ENCODE results near the gene CST7.

CST7 gene

GRCh38 chr20:24972341-24972740 lies 23.3 kb downstream of the CST7 start:
- no peak overlapping the region for H3K4me3 ChIP-seq (ENCODE audit: low read depth, low read length)
- no peaks in the 10 kb centered on the region for H3K4me1 ChIP-seq (ENCODE audit: control insufficient read depth, insufficient read depth, low read length)
- no peaks in the 10 kb centered on the region for H3K27me3 ChIP-seq (ENCODE audit: control insufficient read depth, insufficient read depth, low read length)
- no peaks in the 10 kb centered on the region for H3K9me3 ChIP-seq (ENCODE audit: control insufficient read depth, insufficient read depth, low read length)
- no peak overlapping the region for H3K9ac ChIP-seq (ENCODE audit: low read depth, low read length)
- peaks cover 37% of the 10 kb centered on the region for H3K36me3 ChIP-seq (ENCODE audit: control insufficient read depth, insufficient read depth, low read length)

- H3K36me3 ChIP-seq (ENCODE audit: control insufficient read depth, insufficient read depth, low read length): peaks cover 22% of the 10 kb centered on the region
- H3K9ac ChIP-seq (ENCODE audit: low read depth, low read length): no peak overlapping the region
- H3K9me3 ChIP-seq (ENCODE audit: control insufficient read depth, insufficient read depth, low read length): no peaks in the 10 kb centered on the region
Observed at GRCh38 chr20:24977336-24977735, 28.3 kb downstream of the CST7 start.

GRCh38 chr20:24977797-24978196 lies 28.7 kb downstream of the CST7 start:
- Histone ChIP-seq H3K9me3 (ENCODE audit: control insufficient read depth, insufficient read depth, low read length) (no peaks in the 10 kb centered on the region), H3K36me3 (ENCODE audit: control insufficient read depth, insufficient read depth, low read length) (peaks cover 18% of the 10 kb centered on the region), H3K27me3 (ENCODE audit: control insufficient read depth, insufficient read depth, low read length) (no peaks in the 10 kb centered on the region), H3K9ac (ENCODE audit: low read depth, low read length) (no peak overlapping the region), H3K4me1 (ENCODE audit: control insufficient read depth, insufficient read depth, low read length) (no peaks in the 10 kb centered on the region), H3K4me3 (ENCODE audit: low read depth, low read length) (no peak overlapping the region)

More at GRCh38 chr20:24977336-24977735, 28.3 kb downstream of the CST7 start:
- H3K4me3 ChIP-seq (ENCODE audit: low read depth, low read length): no peak overlapping the region
- no peaks in the 10 kb centered on the region for H3K4me1 ChIP-seq (ENCODE audit: control insufficient read depth, insufficient read depth, low read length)
- no peaks in the 10 kb centered on the region for H3K27me3 ChIP-seq (ENCODE audit: control insufficient read depth, insufficient read depth, low read length)

- Histone ChIP-seq H3K27me3 (ENCODE audit: control insufficient read depth, insufficient read depth, low read length) (no peaks in the 10 kb centered on the region), H3K4me3 (ENCODE audit: low read depth, low read length) (no peak overlapping the region), H3K4me1 (ENCODE audit: control insufficient read depth, insufficient read depth, low read length) (no peaks in the 10 kb centered on the region), H3K9me3 (ENCODE audit: control insufficient read depth, insufficient read depth, low read length) (no peaks in the 10 kb centered on the region), H3K36me3 (ENCODE audit: control insufficient read depth, insufficient read depth, low read length) (peaks cover 15% of the 10 kb centered on the region), H3K9ac (ENCODE audit: low read depth, low read length) (no peak overlapping the region)
Observed at GRCh38 chr20:24978513-24978912, 29.4 kb downstream of the CST7 start.

GRCh38 chr20:24979036-24979960 lies 30.2 kb downstream of the CST7 start:
- H3K27me3 ChIP-seq (ENCODE audit: control insufficient read depth, insufficient read depth, low read length): no peaks in the 10 kb centered on the region
- no peak overlapping the region for H3K4me3 ChIP-seq (ENCODE audit: low read depth, low read length)
- no peaks in the 10 kb centered on the region for H3K9me3 ChIP-seq (ENCODE audit: control insufficient read depth, insufficient read depth, low read length)
- H3K36me3 ChIP-seq (ENCODE audit: control insufficient read depth, insufficient read depth, low read length): peaks cover 15% of the 10 kb centered on the region
- H3K9ac ChIP-seq (ENCODE audit: low read depth, low read length): no peak overlapping the region
- H3K4me1 ChIP-seq (ENCODE audit: control insufficient read depth, insufficient read depth, low read length): no peaks in the 10 kb centered on the region

- Histone ChIP-seq H3K27me3 (ENCODE audit: control insufficient read depth, insufficient read depth, low read length) (no peaks in the 10 kb centered on the region), H3K9ac (ENCODE audit: low read depth, low read length) (no peak overlapping the region), H3K4me3 (ENCODE audit: low read depth, low read length) (no peak overlapping the region), H3K9me3 (ENCODE audit: control insufficient read depth, insufficient read depth, low read length) (no peaks in the 10 kb centered on the region), H3K36me3 (ENCODE audit: control insufficient read depth, insufficient read depth, low read length) (peaks cover 15% of the 10 kb centered on the region), H3K4me1 (ENCODE audit: control insufficient read depth, insufficient read depth, low read length) (no peaks in the 10 kb centered on the region)
Observed at GRCh38 chr20:24980291-24981053, 31.4 kb downstream of the CST7 start.

GRCh38 chr20:24981282-24981681 lies 32.2 kb downstream of the CST7 start:
- no peak overlapping the region for H3K4me3 ChIP-seq (ENCODE audit: low read depth, low read length)
- no peaks in the 10 kb centered on the region for H3K27me3 ChIP-seq (ENCODE audit: control insufficient read depth, insufficient read depth, low read length)
- H3K4me1 ChIP-seq (ENCODE audit: control insufficient read depth, insufficient read depth, low read length): no peaks in the 10 kb centered on the region
- peaks cover 15% of the 10 kb centered on the region for H3K36me3 ChIP-seq (ENCODE audit: control insufficient read depth, insufficient read depth, low read length)
- no peak overlapping the region for H3K9ac ChIP-seq (ENCODE audit: low read depth, low read length)
- H3K9me3 ChIP-seq (ENCODE audit: control insufficient read depth, insufficient read depth, low read length): no peaks in the 10 kb centered on the region

- Histone ChIP-seq H3K27me3 (ENCODE audit: control insufficient read depth, insufficient read depth, low read length) (no peaks in the 10 kb centered on the region), H3K9ac (ENCODE audit: low read depth, low read length) (no peak overlapping the region), H3K36me3 (ENCODE audit: control insufficient read depth, insufficient read depth, low read length) (peaks cover 14% of the 10 kb centered on the region), H3K4me3 (ENCODE audit: low read depth, low read length) (no peak overlapping the region), H3K9me3 (ENCODE audit: control insufficient read depth, insufficient read depth, low read length) (no peaks in the 10 kb centered on the region), H3K4me1 (ENCODE audit: control insufficient read depth, insufficient read depth, low read length) (no peaks in the 10 kb centered on the region)
Observed at GRCh38 chr20:24981790-24982189, 32.7 kb downstream of the CST7 start.

GRCh38 chr20:24983896-24984295 lies 34.8 kb downstream of the CST7 start:
- Histone ChIP-seq H3K4me1 (ENCODE audit: control insufficient read depth, insufficient read depth, low read length) (no peaks in the 10 kb centered on the region), H3K36me3 (ENCODE audit: control insufficient read depth, insufficient read depth, low read length) (peaks cover 12% of the 10 kb centered on the region)

GRCh38 chr20:24984961-24985640 lies 36.0 kb downstream of the CST7 start:
- Histone ChIP-seq H3K9ac (ENCODE audit: low read depth, low read length) (no peak overlapping the region), H3K4me3 (ENCODE audit: low read depth, low read length) (no peak overlapping the region), H3K36me3 (ENCODE audit: control insufficient read depth, insufficient read depth, low read length) (peaks cover 11% of the 10 kb centered on the region), H3K4me1 (ENCODE audit: control insufficient read depth, insufficient read depth, low read length) (no peaks in the 10 kb centered on the region), H3K9me3 (ENCODE audit: control insufficient read depth, insufficient read depth, low read length) (no peaks in the 10 kb centered on the region), H3K27me3 (ENCODE audit: control insufficient read depth, insufficient read depth, low read length) (no peaks in the 10 kb centered on the region)

More at GRCh38 chr20:24983896-24984295, 34.8 kb downstream of the CST7 start:
- H3K9ac ChIP-seq (ENCODE audit: low read depth, low read length): no peak overlapping the region
- H3K9me3 ChIP-seq (ENCODE audit: control insufficient read depth, insufficient read depth, low read length): no peaks in the 10 kb centered on the region
- H3K4me3 ChIP-seq (ENCODE audit: low read depth, low read length): no peak overlapping the region
- no peaks in the 10 kb centered on the region for H3K27me3 ChIP-seq (ENCODE audit: control insufficient read depth, insufficient read depth, low read length)

- Histone ChIP-seq H3K36me3 (ENCODE audit: control insufficient read depth, insufficient read depth, low read length) (peaks cover 4% of the 10 kb centered on the region), H3K4me1 (ENCODE audit: control insufficient read depth, insufficient read depth, low read length) (no peaks in the 10 kb centered on the region), H3K27me3 (ENCODE audit: control insufficient read depth, insufficient read depth, low read length) (no peaks in the 10 kb centered on the region), H3K4me3 (ENCODE audit: low read depth, low read length) (no peak overlapping the region), H3K9me3 (ENCODE audit: control insufficient read depth, insufficient read depth, low read length) (no peaks in the 10 kb centered on the region), H3K9ac (ENCODE audit: low read depth, low read length) (no peak overlapping the region)
Observed at GRCh38 chr20:24985802-24986201, 36.7 kb downstream of the CST7 start.
